Esophagus squamous epithelium (tissue), 4 donors: ENCODE measurements around the gene EPHA1.

Source experiments
- CTCF ChIP-seq, 6 experiments: fragments of 450-650 bp in 4 of 6; fragments of 200-600 bp in 2 of 6; sonication (generic) in 2 of 6; IDR thresholded peaks; one replicate each; pipeline ENCODE4 v1.5.1; 2016 to 2019; ENCODE audit warnings: antibody characterized with exemption in 6 of 6, mild to moderate bottlenecking in 4 of 6, moderate library complexity in 4 of 6
- POLR2A ChIP-seq, 4 donors: fragments of 450-650 bp; IDR thresholded peaks; one replicate each; pipeline ENCODE4 v1.6.1; 2017; ENCODE audit warnings: antibody characterized with exemption in 4 of 4, mild to moderate bottlenecking in 4 of 4, moderate library complexity in 3 of 4

DNA sequence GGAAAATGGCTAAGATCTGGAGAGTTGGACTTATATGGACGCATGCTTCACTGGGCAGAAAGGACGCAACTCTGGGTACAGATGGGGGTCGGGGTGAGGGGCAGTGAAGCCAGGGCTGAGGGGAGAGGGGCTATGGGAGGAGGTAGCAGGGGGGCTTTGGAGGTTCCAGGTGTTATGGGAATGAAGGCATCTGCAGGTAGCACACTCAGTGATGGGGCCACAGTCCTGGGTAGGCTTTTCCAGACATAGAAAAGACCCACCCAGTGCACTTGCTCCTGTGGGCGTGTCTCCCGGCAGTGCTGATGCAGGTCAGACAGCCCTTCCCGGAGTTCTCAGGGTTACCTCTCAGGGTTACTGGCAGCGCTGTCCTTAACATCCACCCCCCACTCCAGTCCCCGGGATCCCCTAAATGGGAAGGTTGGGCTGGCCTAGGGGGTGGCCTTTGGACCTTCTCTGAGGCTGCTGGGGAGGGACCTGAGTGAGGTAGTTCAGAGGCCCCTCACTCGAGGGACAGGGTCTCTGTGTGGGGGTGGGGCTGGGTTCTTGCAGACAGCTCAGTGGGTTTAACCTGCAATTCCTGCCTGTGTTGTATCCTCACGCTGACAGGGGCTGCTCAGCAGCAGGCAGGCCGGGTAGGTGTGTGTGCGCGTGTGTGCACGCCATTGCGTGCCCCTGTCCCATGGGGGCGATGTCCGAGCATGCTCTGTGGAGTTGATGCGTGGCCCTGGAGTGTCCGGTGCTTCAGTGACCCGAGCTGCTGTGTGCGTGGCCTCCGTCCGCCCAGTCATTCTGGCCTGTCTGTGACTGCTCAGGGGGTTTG is 21.3 kb downstream of the EPHA1 start:
- TF ChIP-seq CTCF (IDR thresholded peaks at IDR 0.05), result no peak
- peak in 1 of 4 donors; percentile 14 for TF ChIP-seq POLR2A (IDR thresholded peaks at IDR 0.05)
